Chondrocyte (in vitro differentiated cells): Measurements from ENCODE around the gene HCST. TPM values are rescaled to one million over a fixed set of nuclear protein-coding genes. Genes with fewer than 3 reads are reported as not detected.
A peak's percentile ranks its signal among the peaks of the same experiment; 100 is the strongest.

Source experiments
- DNase-seq: peaks from one replicate; pipeline ENCODE4 v3.0.0; 2021; ENCODE audit warnings: mixed read lengths, low spot score
- H3K27ac Mint-ChIP-seq: one replicate; pipeline ENCODE4 v1.8.0; 2021; ENCODE audit warnings: mild to moderate bottlenecking, moderate library complexity, mixed read lengths; ENCODE audit not compliant: unreplicated experiment
- H3K27me3 Mint-ChIP-seq: 2 replicates; pipeline ENCODE4 v1.8.0; 2021; ENCODE audit warnings: low read depth, mixed read lengths
- H3K36me3 Mint-ChIP-seq: 2 replicates; pipeline ENCODE4 v1.8.0; 2021; ENCODE audit warnings: low read depth, mixed read lengths
- H3K4me1 Mint-ChIP-seq: 2 replicates; pipeline ENCODE4 v1.8.0; 2021; ENCODE audit warnings: low read depth, mild to moderate bottlenecking, mixed read lengths
- H3K4me3 Mint-ChIP-seq: one replicate; pipeline ENCODE4 v1.8.0; 2021; ENCODE audit warnings: mild to moderate bottlenecking, moderate library complexity, mixed read lengths; ENCODE audit not compliant: unreplicated experiment
- H3K9me3 Mint-ChIP-seq: 2 replicates; pipeline ENCODE4 v1.8.0; 2021; ENCODE audit warnings: low read depth, mixed read lengths
- CTCF ChIP-seq: fragments of 200-600 bp; sonication (generic); IDR thresholded peaks from 2 replicates; pipeline ENCODE4 v1.5.0; 2021; ENCODE audit warnings: antibody characterized with exemption, mild to moderate bottlenecking, moderate library complexity
- total RNA-seq: library from RNA; stranded (reverse); gene quantifications from 3 replicates; pipeline ENCODE4 v1.2.1, GENCODE V29; 2021

The HCST gene
- total RNA-seq, 1 donor from 2014 or later, result 0.50 TPM

GRCh38 chr19:35938282-35939224 lies 36.2 kb downstream of the HCST start:
- no peak for DNase-seq
- H3K4me1 Mint-ChIP-seq, result peaks cover 34% of the 10 kb centered on the region
- H3K9me3 Mint-ChIP-seq, result no peaks in the 10 kb centered on the region
- peaks cover 12% of the 10 kb centered on the region for H3K36me3 Mint-ChIP-seq
- H3K4me3 Mint-ChIP-seq, result peak overlapping the region; percentile 69
- no peaks in the 10 kb centered on the region for H3K27me3 Mint-ChIP-seq
- TF ChIP-seq CTCF, result no peak
- H3K27ac Mint-ChIP-seq, result peak overlapping the region; percentile 45

GRCh38 chr19:35939307-35940077 lies 37.2 kb downstream of the HCST start:
- peaks cover 34% of the 10 kb centered on the region for H3K4me1 Mint-ChIP-seq
- no peak for DNase-seq
- H3K27ac Mint-ChIP-seq, result no peak overlapping the region
- no peaks in the 10 kb centered on the region for H3K27me3 Mint-ChIP-seq
- H3K4me3 Mint-ChIP-seq, result no peak overlapping the region
- no peaks in the 10 kb centered on the region for H3K9me3 Mint-ChIP-seq
- no peak for TF ChIP-seq CTCF
- peaks cover 17% of the 10 kb centered on the region for H3K36me3 Mint-ChIP-seq

- no peak overlapping the region for H3K27ac Mint-ChIP-seq
- no peaks in the 10 kb centered on the region for H3K27me3 Mint-ChIP-seq
- peaks cover 17% of the 10 kb centered on the region for H3K36me3 Mint-ChIP-seq
- H3K9me3 Mint-ChIP-seq, result no peaks in the 10 kb centered on the region
- H3K4me3 Mint-ChIP-seq, result no peak overlapping the region
- no peak for DNase-seq
- H3K4me1 Mint-ChIP-seq, result peaks cover 34% of the 10 kb centered on the region
- no peak for TF ChIP-seq CTCF
These were observed 37.9 kb downstream of the HCST start for GRCh38 chr19:35940078-35940775.

- Mint-ChIP-seq H3K27me3 (no peaks in the 10 kb centered on the region), H3K27ac (no peak overlapping the region), H3K4me3 (no peak overlapping the region), H3K36me3 (peaks cover 18% of the 10 kb centered on the region), H3K4me1 (peaks cover 28% of the 10 kb centered on the region), H3K9me3 (no peaks in the 10 kb centered on the region)
- no peak for TF ChIP-seq CTCF
- no peak for DNase-seq
These were observed 38.5 kb downstream of the HCST start for GRCh38 chr19:35940839-35941238.

GRCh38 chr19:35942235-35942634 lies 39.9 kb downstream of the HCST start:
- no peak for TF ChIP-seq CTCF
- H3K4me3 Mint-ChIP-seq, result no peak overlapping the region
- peaks cover 21% of the 10 kb centered on the region for H3K4me1 Mint-ChIP-seq
- no peaks in the 10 kb centered on the region for H3K9me3 Mint-ChIP-seq
- DNase-seq, result no peak
- H3K27ac Mint-ChIP-seq, result no peak overlapping the region
- peaks cover 18% of the 10 kb centered on the region for H3K36me3 Mint-ChIP-seq
- no peaks in the 10 kb centered on the region for H3K27me3 Mint-ChIP-seq
